ENCODE measurements around the gene BICD1. TPM values are rescaled to one million over a fixed set of nuclear protein-coding genes. Genes with fewer than 3 reads are reported as not detected.
A peak's percentile ranks its signal among the peaks of the same experiment; 100 is the strongest.

BICD1 gene
- total RNA-seq, 1 experiment from 2014 or later: 10.6 TPM

- DNase-seq (ENCODE audit: low spot score): no peak
These were observed 174.5 kb downstream of the BICD1 start for GRCh38 chr12:32281098-32281497.

DNA sequence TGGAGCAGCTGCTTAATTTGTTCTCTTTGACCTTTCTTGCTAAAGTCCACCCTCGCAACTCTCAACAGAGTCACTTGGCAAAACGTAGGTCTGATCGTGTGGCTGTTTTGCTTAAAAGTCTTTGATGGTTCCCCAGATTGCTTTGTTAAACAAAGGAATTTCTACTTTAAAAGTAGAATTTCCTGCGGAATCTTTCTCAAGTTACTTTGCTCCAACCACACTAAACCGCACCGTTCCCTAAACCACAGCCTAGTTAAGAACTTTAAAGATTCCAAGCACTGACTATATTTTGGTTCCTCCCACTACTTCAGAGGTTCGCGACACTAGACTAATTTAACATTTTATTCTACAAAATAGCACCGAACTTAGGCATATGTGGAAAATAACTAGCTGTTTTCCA is 177.9 kb downstream of the BICD1 start:
- no peak for DNase-seq (ENCODE audit: low spot score)

DNA sequence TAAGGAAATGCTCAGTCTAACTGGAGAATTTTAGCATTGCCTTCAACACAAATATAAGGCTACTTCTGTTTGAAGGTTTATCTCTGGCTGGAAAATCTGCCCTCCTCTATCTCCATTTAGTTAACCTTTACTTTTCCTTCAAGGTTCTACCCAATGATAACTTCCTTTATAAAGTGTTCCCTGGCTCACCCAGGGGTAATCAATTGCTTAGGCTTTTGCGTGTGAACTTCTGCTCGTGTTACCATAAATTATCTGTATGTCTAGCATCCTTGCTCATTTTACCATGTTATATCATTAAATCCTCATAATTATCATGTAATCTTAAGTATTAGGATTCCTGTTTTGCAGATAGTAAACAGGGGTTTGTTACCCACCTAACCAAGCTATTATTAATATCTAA is 178.4 kb downstream of the BICD1 start:
- no peak for DNase-seq (ENCODE audit: low spot score)

- no peak for DNase-seq (ENCODE audit: low spot score)
These were observed 178.8 kb downstream of the BICD1 start for GRCh38 chr12:32285489-32285888.

DNA sequence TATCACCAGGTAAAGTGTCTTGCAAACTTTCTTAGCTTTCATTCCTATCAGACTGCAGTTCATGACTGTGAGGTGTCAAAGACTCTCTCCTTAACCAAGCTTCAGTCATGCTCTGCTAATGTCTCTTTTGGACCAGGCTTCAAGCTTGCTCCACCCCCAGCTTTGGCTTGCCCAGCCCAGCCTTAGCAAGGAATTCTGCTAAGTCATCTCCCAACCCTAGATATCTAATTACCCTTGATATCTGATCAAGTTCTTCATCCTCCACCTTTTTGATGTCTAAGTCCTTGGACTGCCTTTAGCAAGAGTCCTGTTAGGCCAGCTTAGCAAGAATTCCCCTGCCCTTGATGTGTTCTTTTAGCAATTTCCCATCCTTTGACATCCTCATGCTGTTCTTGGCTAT is 183.8 kb downstream of the BICD1 start:
- peak; percentile 21 for DNase-seq (ENCODE audit: low spot score)

DNA sequence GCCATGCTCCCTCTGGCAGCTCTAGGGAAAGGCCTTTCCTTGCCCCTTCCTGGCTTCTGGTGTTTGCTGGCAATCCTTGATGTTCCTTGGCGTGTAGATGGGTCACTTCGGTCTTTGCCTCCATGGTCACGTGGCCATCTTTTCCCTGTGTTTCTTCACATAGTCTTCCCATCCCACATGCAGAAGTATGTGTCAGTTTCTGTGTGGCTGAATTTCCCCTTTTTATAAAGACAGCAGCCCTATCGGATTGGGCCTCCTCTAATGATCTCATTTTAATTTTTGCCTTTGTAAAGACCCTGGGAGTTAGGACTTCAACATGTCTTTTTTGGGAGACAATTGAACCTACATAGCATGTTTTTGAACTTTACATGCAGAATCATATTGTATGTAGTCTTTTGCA is 185.5 kb downstream of the BICD1 start:
- DNase-seq (ENCODE audit: low spot score): no peak

DNA sequence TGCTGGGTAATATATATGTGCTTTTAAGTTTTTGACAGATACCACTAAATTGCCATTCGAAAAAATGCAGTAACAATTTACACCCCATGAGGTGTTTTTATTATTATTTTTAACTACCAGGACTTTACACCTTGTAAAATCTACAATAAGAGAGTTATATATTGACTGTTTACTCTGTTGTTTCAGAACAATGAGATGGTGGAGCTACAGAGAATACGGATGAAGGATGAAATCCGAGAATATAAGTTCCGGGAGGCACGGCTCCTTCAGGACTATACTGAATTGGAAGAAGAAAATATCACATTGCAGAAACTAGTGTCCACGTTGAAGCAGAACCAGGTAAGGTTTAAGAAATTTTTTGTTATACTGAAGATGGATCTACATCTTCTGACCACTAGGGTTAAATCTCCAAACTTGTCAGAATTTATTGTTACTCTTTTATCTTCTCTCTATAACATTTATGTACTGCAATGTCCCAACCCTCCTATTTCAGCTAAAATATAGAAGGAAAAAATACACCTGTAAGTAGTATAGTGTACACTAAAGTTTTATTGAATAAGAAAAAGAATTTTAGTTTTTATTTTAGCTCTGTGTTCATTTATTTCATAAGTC is 187.3 kb downstream of the BICD1 start:
- no peak for DNase-seq (ENCODE audit: low spot score)

- no peak for DNase-seq (ENCODE audit: low spot score)
These were observed 189.9 kb downstream of the BICD1 start for GRCh38 chr12:32296567-32296966.

DNA sequence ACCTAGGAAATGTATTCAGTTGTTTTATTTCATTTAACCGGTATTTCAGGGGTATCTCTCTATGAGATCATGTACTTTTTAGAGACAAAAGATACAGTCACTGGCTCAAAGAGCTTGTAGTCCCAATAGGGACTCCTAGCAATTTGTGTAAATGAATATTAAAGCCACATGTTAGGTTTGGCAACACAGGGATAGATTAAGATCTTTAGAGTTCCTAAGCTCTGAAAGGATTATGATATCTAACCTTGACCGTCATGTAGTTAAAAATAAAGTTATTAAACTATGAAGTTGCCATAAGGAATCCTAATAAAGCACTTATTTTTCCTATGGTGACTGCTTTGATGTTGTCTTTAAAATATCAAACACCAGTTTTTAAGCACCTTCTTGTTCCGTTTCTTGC is 192.3 kb downstream of the BICD1 start:
- no peak for DNase-seq (ENCODE audit: low spot score)

DNA sequence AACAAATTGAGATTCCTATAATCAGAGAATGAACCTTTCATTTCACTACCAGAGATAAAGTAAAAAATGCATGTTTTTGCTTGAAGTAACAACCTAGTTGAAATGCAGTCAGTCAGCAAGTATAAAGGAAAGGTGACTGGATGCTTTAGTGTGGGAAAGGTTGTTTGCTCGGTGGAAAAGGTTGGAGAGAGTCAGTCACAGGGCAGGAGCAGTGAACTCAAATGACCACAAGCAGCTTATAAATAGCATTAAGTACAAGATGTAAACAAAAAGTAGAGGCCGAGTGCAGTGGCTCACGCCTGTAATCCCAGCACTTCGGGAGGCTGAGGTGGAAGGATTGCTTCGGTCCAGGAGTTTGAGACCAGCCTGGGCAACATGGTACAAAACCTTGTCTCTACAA is 194.6 kb downstream of the BICD1 start:
- peak; percentile 11 for DNase-seq (ENCODE audit: low spot score)

GRCh38 chr12:32302218-32303173 is 195.8 kb downstream of the BICD1 start:
- peak; percentile 31 for DNase-seq (ENCODE audit: low spot score)

- DNase-seq (ENCODE audit: low spot score): no peak
These were observed 196.5 kb downstream of the BICD1 start for GRCh38 chr12:32303174-32303549.

DNA sequence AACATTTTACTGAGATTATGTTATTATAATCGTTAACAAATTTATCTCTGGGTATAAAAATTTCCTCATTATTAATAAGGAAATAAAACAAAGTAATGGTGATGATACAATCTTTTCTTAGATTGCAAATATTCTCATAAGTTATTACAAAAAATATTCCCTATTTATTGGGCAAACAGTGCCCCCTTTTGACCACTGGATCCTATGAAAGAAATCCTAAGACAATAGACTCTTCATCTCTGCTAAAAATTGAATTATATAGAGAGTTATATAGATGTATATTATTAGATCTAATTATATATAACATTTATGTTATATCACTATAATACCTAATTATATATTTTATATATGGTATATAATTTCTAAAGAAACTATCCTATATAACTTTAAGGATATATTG is 198.5 kb downstream of the BICD1 start:
- no peak for DNase-seq (ENCODE audit: low spot score)

DNA sequence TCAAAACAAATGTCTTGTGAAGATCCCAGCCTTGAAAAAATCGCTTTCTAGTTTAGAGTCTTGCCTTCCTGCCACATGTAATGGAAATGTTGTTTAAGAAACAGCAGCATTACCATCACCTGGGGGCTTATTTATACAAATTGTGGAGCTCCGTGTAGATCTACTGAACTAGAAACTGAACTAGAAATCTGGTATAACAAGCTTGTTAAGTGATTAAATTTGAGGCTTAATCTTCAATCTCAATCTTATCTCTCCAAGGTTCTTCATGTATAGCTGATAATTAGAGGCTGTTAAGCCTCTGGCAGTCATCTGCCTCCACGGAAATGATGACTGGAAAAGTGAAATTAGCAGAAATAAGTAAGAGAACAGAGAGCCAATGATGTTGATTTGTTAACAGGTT is 200.7 kb downstream of the BICD1 start:
- DNase-seq (ENCODE audit: low spot score): no peak

DNA sequence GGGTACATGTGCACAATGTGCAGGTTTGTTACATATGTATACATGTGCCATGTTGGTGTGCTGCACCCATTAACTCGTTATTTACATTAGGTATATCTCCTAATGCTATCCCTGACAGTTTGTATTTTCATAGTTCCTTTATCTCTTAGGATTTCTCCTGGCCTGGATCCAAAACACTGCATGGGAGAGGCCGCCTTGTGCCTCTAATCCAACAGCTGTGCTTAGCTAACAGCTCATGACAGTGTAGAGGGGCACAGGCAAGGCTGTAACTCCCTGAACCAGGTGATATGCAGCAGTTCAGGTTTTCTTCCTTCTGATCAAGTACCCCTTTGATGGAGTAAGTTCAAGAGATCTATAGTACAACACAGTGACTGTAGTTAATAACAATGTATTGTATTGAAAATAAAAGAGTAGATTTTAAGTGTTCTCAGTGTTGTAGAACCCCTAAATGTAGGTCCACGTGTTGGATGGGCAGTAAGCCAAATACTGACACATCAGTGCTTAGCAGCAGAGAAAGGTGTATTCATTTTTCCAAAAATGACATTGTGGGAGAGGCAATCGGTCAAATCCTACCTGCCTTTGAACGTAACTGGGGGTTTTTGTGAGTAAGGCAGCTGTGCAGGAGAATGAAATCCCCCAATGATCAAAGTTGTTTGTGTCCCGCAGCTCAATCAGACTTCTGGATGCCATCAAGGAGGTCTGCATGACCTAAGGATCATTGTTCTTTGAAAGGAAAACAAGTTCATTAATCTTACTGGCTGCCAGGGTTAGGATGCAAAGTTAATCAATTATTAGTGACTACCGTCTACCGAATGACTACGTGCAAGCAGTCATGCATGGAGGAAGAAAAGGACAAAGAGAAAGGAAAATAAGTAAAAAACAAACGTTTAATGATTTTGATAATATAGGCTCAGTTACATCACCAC is 203.4 kb downstream of the BICD1 start:
- DNase-seq (ENCODE audit: low spot score): no peak

GRCh38 chr12:32312049-32312670 is 205.5 kb downstream of the BICD1 start:
- DNase-seq (ENCODE audit: low spot score): peak; percentile 70

- no peak for DNase-seq (ENCODE audit: low spot score)
These were observed 215.7 kb downstream of the BICD1 start for GRCh38 chr12:32322354-32322753.

DNA sequence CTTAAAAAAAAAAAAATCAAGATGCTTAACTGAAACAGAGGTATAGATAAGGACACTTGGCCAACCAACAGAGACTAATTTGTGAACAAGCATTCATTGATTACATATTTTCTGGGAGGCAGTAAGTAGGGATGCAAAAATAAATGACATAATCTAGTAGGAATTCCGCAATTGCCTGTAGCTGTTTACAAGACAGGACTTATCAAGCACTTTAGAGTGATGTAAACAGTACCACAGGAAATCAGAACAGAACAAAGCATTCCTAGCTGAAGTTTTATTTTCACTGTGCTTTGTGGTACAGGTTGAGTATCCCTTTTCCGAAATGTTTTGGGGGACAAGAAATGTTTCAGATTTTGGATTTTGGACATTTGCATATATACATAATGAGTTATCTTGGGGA is 224.5 kb downstream of the BICD1 start:
- peak; percentile 58 for DNase-seq (ENCODE audit: low spot score)

DNA sequence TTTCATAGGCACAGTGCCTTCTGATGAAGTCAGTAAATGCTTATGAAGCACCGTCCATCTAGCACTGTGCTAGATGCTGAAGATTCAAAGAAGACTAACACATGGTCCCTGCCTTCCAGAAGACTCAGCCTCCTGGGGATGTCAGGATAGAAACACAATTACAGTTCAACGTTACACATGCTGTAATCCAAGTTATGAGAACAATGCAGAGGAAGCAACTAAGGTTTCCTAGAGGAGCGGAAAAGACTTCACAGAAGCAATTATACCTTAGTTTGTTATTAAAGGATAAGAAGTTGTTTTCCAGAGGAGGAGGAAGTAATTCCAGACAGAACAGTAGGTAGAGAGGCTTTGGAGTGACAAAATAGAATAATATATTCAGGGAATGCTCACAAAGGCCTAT is 225.8 kb downstream of the BICD1 start:
- no peak for DNase-seq (ENCODE audit: low spot score)

- DNase-seq (ENCODE audit: low spot score): no peak
These were observed 227.7 kb downstream of the BICD1 start for GRCh38 chr12:32334371-32334777.

GRCh38 chr12:32336261-32336660 is 229.6 kb downstream of the BICD1 start:
- no peak for DNase-seq (ENCODE audit: low spot score)

DNA sequence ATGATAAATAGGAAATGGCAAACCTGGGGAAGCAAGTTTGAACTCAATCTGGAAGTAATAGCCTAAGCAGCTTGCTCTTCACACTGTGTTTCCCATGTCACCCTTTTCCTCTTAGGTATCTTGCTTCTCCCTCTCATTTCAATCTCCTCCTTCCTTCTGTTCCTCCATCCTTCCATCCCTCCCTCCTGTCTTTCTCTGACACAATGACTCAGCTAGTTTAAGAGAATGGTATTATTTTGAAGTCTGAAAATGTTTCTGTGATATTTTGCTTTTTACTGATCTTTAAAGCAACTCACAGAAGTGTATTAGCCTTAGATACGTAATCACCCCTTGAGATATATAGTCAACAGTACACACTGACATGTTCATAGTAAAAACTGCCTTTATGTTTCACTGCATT is 236.8 kb downstream of the BICD1 start:
- no peak for DNase-seq (ENCODE audit: low spot score)

All from H4 (cell line).